M059J (cell line): ENCODE data around the gene RAD50. TPM values are rescaled to one million over a fixed set of nuclear protein-coding genes. Genes with fewer than 3 reads are reported as not detected.

Experiments
- DNase-seq: peaks from one replicate; pipeline ENCODE4 v3.0.0-alpha.2; 2012; ENCODE audit warnings: low read depth
- total RNA-seq: library from RNA; depleted of rRNA; stranded (reverse); fragments of >200 nt; shearing (Covaris generic); gene quantifications from 2 replicates; pipeline ENCODE4 v1.2.3, GENCODE V29; 2014

RAD50 gene
- total RNA-seq, 1 experiment from 2014 or later, result 14.3 TPM

DNA sequence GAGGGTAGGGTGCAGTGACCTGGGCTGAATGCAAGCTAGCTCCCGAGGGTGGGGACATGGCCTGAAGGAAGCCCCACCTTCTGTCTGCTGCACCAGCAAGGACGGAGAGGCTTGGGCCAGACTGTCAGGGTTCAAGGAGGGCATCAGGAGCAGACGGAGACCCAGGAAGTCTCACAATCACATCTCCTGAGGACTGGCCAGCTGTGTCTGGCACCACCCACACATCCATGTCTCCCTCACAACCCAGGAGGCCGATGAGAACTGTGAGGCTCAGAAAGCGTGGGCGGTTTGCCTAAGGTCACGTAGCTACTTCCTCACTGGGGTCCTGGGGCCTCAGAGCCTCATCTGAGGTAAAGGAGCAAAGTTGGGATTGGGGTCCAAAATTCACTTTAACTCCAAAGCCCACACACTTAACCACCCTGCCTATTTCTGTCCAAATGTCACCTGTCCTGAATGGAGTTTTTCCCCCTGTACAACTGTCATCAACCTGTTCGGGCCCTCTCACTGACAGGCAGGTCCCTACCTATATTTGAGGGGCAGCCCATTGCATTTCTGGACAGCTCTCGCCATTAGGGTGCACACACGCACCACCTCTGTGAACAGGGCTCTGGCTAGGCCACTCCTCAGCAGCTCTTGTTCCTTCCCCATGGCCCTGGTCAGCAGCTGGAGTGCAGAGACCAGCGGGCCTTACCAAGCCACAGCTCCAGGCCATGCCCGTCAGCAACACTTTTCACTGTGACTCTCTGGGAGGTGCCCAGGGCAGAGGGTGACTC lies 104.6 kb downstream of the RAD50 start:
- DNase-seq, result no peak

- no peak for DNase-seq
These were observed 105.2 kb downstream of the RAD50 start for GRCh38 chr5:132662004-132662401.

GRCh38 chr5:132662925-132663770 lies 106.4 kb downstream of the RAD50 start:
- DNase-seq, result no peak

GRCh38 chr5:132663771-132664695 lies 107.3 kb downstream of the RAD50 start:
- no peak for DNase-seq

- DNase-seq, result no peak
These were observed 108.0 kb downstream of the RAD50 start for GRCh38 chr5:132664696-132665209.

- no peak for DNase-seq
These were observed 108.8 kb downstream of the RAD50 start for GRCh38 chr5:132665574-132666080.

GRCh38 chr5:132666310-132667123 lies 109.7 kb downstream of the RAD50 start:
- no peak for DNase-seq

DNA sequence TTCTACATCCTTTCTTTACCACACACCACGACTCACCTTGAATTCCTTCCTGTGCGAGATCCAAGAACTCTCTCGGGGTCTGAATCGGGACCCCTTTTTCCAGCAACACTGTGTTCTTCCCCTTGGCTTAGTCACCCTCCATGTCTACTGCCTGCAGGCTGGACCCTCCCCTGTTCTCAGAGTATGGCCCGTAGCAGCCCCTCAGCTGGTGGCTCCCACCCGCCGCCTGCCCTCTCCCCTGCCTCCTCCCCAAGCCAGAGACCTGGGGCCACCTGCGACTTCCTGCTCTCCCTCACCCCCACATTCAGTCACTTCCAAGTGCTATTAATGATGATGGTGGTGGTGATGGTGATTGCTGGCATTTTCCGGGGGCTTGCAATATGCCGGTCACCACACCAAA lies 110.5 kb downstream of the RAD50 start:
- no peak for DNase-seq

DNA sequence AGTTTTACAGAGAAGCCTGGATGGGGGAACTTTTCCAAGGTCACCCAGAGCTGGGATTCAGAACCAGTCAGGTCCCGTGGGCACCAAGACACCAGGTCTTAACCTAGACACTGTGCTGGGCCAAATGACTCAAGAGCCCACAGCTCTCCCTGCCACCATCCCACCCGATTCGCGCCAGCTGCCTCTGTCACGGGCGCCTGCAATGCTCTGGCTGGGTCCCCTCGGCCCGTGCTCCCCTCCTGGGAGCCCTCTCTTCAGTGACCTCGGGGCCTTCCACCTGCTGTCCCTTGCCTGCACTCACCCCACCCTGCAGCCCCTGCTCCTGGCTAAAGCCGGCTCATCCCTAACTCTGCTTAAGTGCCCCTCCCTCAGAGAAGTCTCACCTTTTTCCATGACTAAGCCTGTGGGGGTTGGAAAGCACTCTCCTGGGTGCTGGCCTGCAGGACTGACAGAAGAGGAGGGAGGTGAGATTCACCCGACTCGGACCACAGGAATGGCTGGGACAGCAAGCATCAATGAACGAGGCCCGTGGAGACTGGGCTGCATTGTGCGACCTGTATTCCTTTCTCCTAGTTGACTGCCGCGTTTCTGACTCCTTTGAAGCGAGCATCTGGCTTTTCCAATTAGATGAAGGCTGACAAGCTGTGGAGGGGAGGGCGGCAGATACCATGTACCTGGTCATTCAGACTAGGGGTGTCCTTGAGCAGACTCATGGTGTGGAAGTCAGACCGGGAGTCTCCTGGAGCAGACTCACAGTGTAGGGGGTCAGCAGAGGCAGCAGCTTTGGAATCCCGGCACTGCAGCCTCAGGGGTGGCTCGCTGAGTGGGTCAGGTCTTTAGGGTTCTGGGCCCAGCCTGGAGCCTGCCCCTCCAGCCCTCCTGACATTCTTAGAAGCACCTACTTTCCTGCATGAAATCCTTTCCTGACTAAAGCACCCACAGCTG lies 111.3 kb downstream of the RAD50 start:
- DNase-seq, result no peak

- DNase-seq, result no peak
These were observed 112.1 kb downstream of the RAD50 start for GRCh38 chr5:132668706-132669454.

- no peak for DNase-seq
These were observed 112.7 kb downstream of the RAD50 start for GRCh38 chr5:132669455-132669820.

- no peak for DNase-seq
These were observed 113.4 kb downstream of the RAD50 start for GRCh38 chr5:132669966-132670882.

GRCh38 chr5:132671000-132671399 lies 114.2 kb downstream of the RAD50 start:
- DNase-seq, result no peak

- DNase-seq, result no peak
These were observed 116.7 kb downstream of the RAD50 start for GRCh38 chr5:132673488-132673887.

- DNase-seq, result no peak
These were observed 117.3 kb downstream of the RAD50 start, which contains the start of gene IL4 for GRCh38 chr5:132673939-132674630. TSS of gene IL4 (plus strand) at chr5:132673989. CDS start at chr5:132674051, 62 bp downstream.

- DNase-seq, result peak; percentile 94
These were observed 118.1 kb downstream of the RAD50 start for GRCh38 chr5:132674671-132675506.
